Measurements from ENCODE around the gene FMNL1.
A peak's percentile ranks its signal among the peaks of the same experiment; 100 is the strongest.

The FMNL1 gene

DNA sequence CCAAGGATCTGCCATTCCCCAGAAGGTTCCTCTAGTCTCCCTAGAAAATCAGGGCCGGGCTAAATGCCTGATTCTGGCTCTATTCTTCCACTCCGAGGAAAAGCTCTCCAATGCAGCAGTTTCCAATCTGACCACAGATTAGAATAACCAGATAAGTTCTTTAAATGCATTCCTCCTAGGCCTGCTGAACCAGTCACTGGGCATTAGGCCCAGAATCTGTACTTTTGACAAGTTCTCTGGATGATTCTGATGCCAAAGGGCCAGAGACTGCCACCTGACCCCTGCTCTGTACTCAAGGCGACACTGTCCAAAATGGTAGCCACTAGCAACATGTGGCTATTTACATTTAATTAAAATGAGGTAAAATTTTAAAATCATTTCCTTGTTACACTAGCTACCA is 72.8 kb downstream of the FMNL1 start:
- H3K4me3 ChIP-seq (replicated peaks; ENCODE audit: insufficient read depth, low read length) = no peak overlapping the region
- DNase-seq (ENCODE audit: low read depth in 1 of 2, low spot score in 1 of 2) = no peak
- H3K27ac ChIP-seq (replicated peaks) = no peak overlapping the region
- H3K27me3 ChIP-seq (ENCODE audit: insufficient read depth, poor library complexity, severe bottlenecking) = no peaks in the 10 kb centered on the region
- TF ChIP-seq, protein P1, sequence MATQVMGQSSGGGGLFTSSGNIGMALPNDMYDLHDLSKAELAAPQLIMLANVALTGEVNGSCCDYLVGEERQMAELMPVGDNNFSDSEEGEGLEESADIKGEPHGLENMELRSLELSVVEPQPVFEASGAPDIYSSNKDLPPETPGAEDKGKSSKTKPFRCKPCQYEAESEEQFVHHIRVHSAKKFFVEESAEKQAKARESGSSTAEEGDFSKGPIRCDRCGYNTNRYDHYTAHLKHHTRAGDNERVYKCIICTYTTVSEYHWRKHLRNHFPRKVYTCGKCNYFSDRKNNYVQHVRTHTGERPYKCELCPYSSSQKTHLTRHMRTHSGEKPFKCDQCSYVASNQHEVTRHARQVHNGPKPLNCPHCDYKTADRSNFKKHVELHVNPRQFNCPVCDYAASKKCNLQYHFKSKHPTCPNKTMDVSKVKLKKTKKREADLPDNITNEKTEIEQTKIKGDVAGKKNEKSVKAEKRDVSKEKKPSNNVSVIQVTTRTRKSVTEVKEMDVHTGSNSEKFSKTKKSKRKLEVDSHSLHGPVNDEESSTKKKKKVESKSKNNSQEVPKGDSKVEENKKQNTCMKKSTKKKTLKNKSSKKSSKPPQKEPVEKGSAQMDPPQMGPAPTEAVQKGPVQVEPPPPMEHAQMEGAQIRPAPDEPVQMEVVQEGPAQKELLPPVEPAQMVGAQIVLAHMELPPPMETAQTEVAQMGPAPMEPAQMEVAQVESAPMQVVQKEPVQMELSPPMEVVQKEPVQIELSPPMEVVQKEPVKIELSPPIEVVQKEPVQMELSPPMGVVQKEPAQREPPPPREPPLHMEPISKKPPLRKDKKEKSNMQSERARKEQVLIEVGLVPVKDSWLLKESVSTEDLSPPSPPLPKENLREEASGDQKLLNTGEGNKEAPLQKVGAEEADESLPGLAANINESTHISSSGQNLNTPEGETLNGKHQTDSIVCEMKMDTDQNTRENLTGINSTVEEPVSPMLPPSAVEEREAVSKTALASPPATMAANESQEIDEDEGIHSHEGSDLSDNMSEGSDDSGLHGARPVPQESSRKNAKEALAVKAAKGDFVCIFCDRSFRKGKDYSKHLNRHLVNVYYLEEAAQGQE (IDR thresholded peaks at IDR 0.05; ENCODE audit: insufficient replicate concordance, low read depth) = no peak
- no peak for TF ChIP-seq GABPA (IDR thresholded peaks at IDR 0.05; ENCODE audit: low read depth)
- TF ChIP-seq, protein P2, sequence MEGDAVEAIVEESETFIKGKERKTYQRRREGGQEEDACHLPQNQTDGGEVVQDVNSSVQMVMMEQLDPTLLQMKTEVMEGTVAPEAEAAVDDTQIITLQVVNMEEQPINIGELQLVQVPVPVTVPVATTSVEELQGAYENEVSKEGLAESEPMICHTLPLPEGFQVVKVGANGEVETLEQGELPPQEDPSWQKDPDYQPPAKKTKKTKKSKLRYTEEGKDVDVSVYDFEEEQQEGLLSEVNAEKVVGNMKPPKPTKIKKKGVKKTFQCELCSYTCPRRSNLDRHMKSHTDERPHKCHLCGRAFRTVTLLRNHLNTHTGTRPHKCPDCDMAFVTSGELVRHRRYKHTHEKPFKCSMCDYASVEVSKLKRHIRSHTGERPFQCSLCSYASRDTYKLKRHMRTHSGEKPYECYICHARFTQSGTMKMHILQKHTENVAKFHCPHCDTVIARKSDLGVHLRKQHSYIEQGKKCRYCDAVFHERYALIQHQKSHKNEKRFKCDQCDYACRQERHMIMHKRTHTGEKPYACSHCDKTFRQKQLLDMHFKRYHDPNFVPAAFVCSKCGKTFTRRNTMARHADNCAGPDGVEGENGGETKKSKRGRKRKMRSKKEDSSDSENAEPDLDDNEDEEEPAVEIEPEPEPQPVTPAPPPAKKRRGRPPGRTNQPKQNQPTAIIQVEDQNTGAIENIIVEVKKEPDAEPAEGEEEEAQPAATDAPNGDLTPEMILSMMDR (IDR thresholded peaks at IDR 0.05; ENCODE audit: insufficient read depth, low read length) = no peak
- TF ChIP-seq POLR2AphosphoS5 (IDR thresholded peaks at IDR 0.05; ENCODE audit: low read depth) = no peak
- TF ChIP-seq SPI1 (IDR thresholded peaks at IDR 0.05; ENCODE audit: borderline replicate concordance, low read depth) = no peak

DNA sequence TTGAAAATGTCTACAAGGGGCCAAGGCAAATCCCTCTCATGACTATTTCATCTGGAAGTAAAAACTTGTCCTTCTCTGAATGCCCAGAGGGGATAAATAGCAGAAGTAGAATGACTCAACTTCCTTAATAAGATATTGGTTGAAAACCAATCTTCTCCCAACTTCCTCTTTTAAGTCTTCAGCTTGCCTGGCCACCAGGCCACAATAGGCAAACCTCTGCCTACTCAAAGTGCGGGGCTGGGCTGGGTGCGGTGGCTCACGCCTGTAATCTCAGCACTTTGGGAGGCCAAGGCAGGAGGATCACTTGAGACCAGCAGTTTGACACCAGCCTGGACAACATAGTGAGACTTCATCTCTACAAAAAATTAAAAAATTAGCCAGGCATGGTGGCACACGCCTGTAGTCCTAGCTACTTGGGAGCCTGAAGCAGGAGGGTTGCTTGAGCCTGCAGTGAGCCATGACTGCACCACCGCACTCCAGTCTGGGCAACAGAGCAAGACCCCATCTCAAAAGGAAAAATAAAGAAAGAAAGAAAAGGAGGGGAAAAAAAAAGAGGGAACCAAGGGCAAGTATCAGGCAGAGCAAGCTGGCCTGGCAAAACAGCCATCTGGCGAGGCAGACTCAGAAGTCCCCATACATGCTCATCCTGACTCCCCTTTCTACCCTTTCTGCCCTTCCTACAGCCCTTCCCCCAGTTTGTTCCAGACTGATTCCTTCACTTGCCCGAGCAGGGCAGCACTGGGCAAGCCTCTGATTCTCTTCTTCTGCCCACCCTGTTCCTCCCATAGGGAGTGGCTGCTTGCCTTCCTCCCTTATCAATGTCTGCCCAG is 74.5 kb downstream of the FMNL1 start:
- H3K4me3 ChIP-seq (replicated peaks; ENCODE audit: insufficient read depth, low read length) = no peak overlapping the region
- TF ChIP-seq, protein P1 (IDR thresholded peaks at IDR 0.05; ENCODE audit: insufficient replicate concordance, low read depth) = no peak
- TF ChIP-seq SPI1 (IDR thresholded peaks at IDR 0.05; ENCODE audit: borderline replicate concordance, low read depth) = peak; percentile 94
- H3K27me3 ChIP-seq (ENCODE audit: insufficient read depth, poor library complexity, severe bottlenecking) = no peaks in the 10 kb centered on the region
- peak; percentile 50 to 88 for DNase-seq (ENCODE audit: low read depth in 1 of 2, low spot score in 1 of 2)
- H3K27ac ChIP-seq (replicated peaks) = 0 out of 2 replicates have a peak overlapping the region, but pooled peaks have one; percentile 15

DNA sequence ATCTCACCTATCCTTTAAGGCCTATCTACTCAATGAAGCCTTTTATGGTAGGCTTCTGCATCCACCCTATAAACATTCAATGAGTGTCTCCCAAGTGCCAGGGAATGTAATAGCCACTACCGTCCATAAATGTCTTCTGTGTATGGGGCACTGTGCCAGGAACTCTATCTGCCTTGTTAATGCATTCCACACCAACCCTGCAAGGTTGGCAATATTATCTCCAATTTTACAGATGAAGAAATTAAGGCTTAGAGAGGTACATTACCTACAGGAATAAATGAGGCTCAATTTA is 75.1 kb downstream of the FMNL1 start:
- no peaks in the 10 kb centered on the region for H3K27me3 ChIP-seq (ENCODE audit: insufficient read depth, poor library complexity, severe bottlenecking)
- H3K4me3 ChIP-seq (replicated peaks; ENCODE audit: insufficient read depth, low read length) = no peak overlapping the region
- no peak overlapping the region for H3K27ac ChIP-seq (replicated peaks)
- no peak for DNase-seq (ENCODE audit: low read depth in 1 of 2, low spot score in 1 of 2)
- TF ChIP-seq, protein P1 (IDR thresholded peaks at IDR 0.05; ENCODE audit: insufficient replicate concordance, low read depth) = no peak
- TF ChIP-seq, protein P2 (IDR thresholded peaks at IDR 0.05; ENCODE audit: insufficient read depth, low read length) = no peak
- TF ChIP-seq SPI1 (IDR thresholded peaks at IDR 0.05; ENCODE audit: borderline replicate concordance, low read depth) = no peak
- no peak for TF ChIP-seq POLR2AphosphoS5 (IDR thresholded peaks at IDR 0.05; ENCODE audit: low read depth)
- no peak for TF ChIP-seq GABPA (IDR thresholded peaks at IDR 0.05; ENCODE audit: low read depth)

Data from HL-60 (cell line).